Thoracic aorta (tissue), 2 donors: ENCODE data around the gene TSEN54. TPM values are rescaled to one million over a fixed set of nuclear protein-coding genes. Genes with fewer than 3 reads are reported as not detected.

ENCODE experiments used
- ATAC-seq: fragments of 150-250 bp; one replicate; pipeline ENCODE4 v1.8.0; 2017; ENCODE audit warnings: low read depth; ENCODE audit not compliant: insufficient number of reproducible peaks, low FRiP score
- DNase-seq: peaks from one replicate; pipeline ENCODE4 v3.0.0-alpha.2; 2020; ENCODE audit warnings: low spot score
- H3K27ac ChIP-seq, 2 donors: fragments of 200-600 bp; sonication (generic); 1 replicate in 1 of 2; 2 replicates in 1 of 2; pipeline ENCODE4 v1.5.1; 2016; ENCODE audit warnings: mild to moderate bottlenecking in 2 of 2, moderate library complexity in 2 of 2
- H3K27me3 ChIP-seq: fragments of 200-600 bp; sonication (generic); replicated peaks from 2 replicates; pipeline ENCODE4 v1.6.0; 2016; ENCODE audit warnings: mild to moderate bottlenecking; ENCODE audit not compliant: insufficient read depth
- H3K36me3 ChIP-seq: fragments of 200-600 bp; sonication (generic); one replicate; pipeline ENCODE4 v1.5.1; 2016
- H3K4me1 ChIP-seq, 2 donors: fragments of 200-600 bp; sonication (generic); 1 replicate in 1 of 2; 2 replicates in 1 of 2; pipeline versions ENCODE4 v1.5.1 to v1.6.0; 2016; ENCODE audit warnings: low read depth in 2 of 2, mild to moderate bottlenecking in 1 of 2; ENCODE audit not compliant: control insufficient read depth in 1 of 2
- H3K4me3 ChIP-seq: fragments of 200-600 bp; sonication (generic); 2 replicates; pipeline ENCODE4 v1.5.1; 2016; ENCODE audit warnings: mild to moderate bottlenecking
- H3K9me3 ChIP-seq: fragments of 200-600 bp; sonication (generic); 2 replicates; pipeline ENCODE4 v1.5.1; 2016
- total RNA-seq, 2 donors: library from RNA; depleted of rRNA; stranded (reverse); fragments of >200 nt; gene quantifications; one replicate each; pipeline versions ENCODE4 v1.1.0 to v1.2.3, GENCODE V29; 2016
- TF ChIP-seq, protein P1 (sequence below): fragments of 200-600 bp; sonication (generic); IDR thresholded peaks from one replicate; pipeline ENCODE4 v1.5.1; 2019; ENCODE audit warnings: antibody characterized with exemption

Gene TSEN54
- total RNA-seq, 2 donors from 2014 or later, result 17.1 to 48.6 TPM

DNA sequence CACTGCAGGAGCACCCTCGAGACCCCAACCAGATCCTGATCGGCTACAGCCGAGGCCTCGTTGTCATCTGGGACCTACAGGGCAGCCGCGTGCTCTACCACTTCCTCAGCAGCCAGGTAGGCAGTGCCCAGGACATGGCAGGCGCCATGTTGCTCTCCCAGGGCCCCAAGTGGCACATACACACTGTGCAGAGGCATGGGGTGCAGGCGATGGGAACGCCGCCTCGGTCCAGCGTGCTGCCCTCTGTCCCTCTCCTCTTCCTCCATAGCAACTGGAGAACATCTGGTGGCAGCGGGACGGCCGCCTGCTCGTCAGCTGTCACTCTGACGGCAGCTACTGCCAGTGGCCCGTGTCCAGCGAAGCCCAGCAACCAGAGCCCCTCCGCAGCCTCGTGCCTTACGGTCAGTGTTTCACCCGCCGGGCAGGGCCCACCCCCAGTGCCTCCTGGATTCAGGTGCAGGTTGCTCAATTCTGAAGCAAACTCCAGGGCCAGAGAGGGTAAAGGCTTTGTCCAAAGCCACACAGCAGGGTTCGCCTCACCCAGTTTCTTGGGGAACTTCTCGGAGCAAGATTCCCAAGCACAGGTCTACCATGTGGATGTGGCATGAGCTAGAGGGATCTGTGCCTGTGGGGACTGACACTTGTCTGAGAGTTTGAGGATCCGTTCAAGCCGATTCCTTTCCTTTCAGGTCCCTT lies 46.9 kb downstream of the TSEN54 start:
- H3K4me1 ChIP-seq, result no peaks in the 10 kb centered on the region
- TF ChIP-seq, protein P1, sequence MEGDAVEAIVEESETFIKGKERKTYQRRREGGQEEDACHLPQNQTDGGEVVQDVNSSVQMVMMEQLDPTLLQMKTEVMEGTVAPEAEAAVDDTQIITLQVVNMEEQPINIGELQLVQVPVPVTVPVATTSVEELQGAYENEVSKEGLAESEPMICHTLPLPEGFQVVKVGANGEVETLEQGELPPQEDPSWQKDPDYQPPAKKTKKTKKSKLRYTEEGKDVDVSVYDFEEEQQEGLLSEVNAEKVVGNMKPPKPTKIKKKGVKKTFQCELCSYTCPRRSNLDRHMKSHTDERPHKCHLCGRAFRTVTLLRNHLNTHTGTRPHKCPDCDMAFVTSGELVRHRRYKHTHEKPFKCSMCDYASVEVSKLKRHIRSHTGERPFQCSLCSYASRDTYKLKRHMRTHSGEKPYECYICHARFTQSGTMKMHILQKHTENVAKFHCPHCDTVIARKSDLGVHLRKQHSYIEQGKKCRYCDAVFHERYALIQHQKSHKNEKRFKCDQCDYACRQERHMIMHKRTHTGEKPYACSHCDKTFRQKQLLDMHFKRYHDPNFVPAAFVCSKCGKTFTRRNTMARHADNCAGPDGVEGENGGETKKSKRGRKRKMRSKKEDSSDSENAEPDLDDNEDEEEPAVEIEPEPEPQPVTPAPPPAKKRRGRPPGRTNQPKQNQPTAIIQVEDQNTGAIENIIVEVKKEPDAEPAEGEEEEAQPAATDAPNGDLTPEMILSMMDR, result no peak

DNA sequence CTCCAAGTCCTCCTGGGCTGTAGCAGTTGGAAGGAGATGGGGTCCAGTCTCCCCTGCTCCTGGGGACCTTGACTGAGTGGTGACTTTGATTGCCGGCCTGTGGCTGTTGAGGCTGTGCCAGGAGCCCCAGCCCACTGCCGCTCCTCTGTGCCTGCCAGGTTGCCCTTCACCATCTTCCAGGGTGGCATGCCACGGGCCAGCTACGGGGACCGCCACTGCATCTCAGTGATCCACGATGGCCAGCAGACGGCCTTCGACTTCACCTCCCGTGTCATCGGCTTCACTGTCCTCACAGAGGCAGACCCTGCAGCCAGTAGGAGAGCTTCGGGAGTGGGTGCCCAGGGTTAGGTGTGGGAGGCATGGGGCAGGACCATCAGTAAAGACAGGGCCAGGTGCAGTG lies 47.9 kb downstream of the TSEN54 start:
- ATAC-seq (no peak), DNase-seq (no peak)
- TF ChIP-seq, protein P1, result no peak
- peaks cover 2% of the 10 kb centered on the region for H3K36me3 ChIP-seq
- H3K9me3 ChIP-seq, result no peaks in the 10 kb centered on the region
- no peak overlapping the region for H3K27ac ChIP-seq
- H3K4me3 ChIP-seq, result no peak overlapping the region
- H3K4me1 ChIP-seq, result no peaks in the 10 kb centered on the region
- H3K27me3 ChIP-seq, result no peaks in the 10 kb centered on the region

More for the DNA sequence above, 46.9 kb downstream of the TSEN54 start:
- Histone ChIP-seq H3K9me3 (no peaks in the 10 kb centered on the region), H3K36me3 (peaks cover 2% of the 10 kb centered on the region), H3K27ac (no peak overlapping the region), H3K4me3 (no peak overlapping the region), H3K27me3 (no peaks in the 10 kb centered on the region)
- no peak for ATAC-seq
- DNase-seq, result no peak

DNA sequence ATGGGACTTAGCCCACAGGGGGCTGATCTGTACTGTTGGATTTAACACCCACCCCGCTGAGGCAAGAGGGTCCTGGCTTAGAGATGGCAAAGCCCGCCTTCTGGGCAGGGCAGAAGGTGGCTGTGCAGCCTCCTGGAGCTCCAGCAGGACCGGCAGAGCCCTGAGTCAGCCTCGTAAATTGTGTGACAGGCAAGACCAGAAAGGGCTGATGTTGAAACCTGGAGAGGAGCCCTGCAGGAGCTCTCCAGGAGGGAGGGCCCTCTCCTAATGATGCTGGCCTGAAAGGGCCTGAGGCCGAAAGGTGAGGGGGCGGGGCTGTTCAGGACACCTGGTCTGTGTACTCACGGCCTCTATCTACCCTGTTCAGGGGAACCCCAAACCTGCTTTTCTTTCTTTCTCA lies 48.7 kb downstream of the TSEN54 start:
- TF ChIP-seq, protein P1, result no peak
- no peak for ATAC-seq
- no peak for DNase-seq
- H3K36me3 ChIP-seq, result peaks cover 2% of the 10 kb centered on the region
- no peak overlapping the region for H3K4me3 ChIP-seq
- H3K9me3 ChIP-seq, result no peaks in the 10 kb centered on the region
- no peaks in the 10 kb centered on the region for H3K27me3 ChIP-seq
- H3K27ac ChIP-seq, result no peak overlapping the region
- H3K4me1 ChIP-seq, result no peaks in the 10 kb centered on the region

GRCh38 chr17:75565618-75566017 lies 49.3 kb downstream of the TSEN54 start:
- H3K27me3 ChIP-seq, result no peaks in the 10 kb centered on the region
- H3K9me3 ChIP-seq, result no peaks in the 10 kb centered on the region
- no peak overlapping the region for H3K4me3 ChIP-seq
- ATAC-seq, result no peak
- no peaks in the 10 kb centered on the region for H3K4me1 ChIP-seq
- H3K36me3 ChIP-seq, result peaks cover 2% of the 10 kb centered on the region
- no peak overlapping the region for H3K27ac ChIP-seq
- TF ChIP-seq, protein P1, result no peak
- DNase-seq, result no peak

- TF ChIP-seq, protein P1, result no peak
- Histone ChIP-seq H3K36me3 (peaks cover 2% of the 10 kb centered on the region), H3K27ac (no peak overlapping the region), H3K4me1 (no peaks in the 10 kb centered on the region), H3K27me3 (no peaks in the 10 kb centered on the region), H3K9me3 (no peaks in the 10 kb centered on the region), H3K4me3 (no peak overlapping the region)
- ATAC-seq (no peak), DNase-seq (no peak)
These were observed 50.1 kb downstream of the TSEN54 start for GRCh38 chr17:75566416-75566815.
